Measurements from ENCODE around the gene CPHXL.

CPHXL gene

GRCh38 chr16:75726390-75726789 is at the start of gene CPHXL:
Gene CPHXL (minus strand): TSS chr16:75726490. CDS start chr16:75726442, 48 bp downstream.
- no peak for DNase-seq

- no peak for DNase-seq
Observed at GRCh38 chr16:75774197-75774596, 47.9 kb upstream of the CPHXL start.

- no peak for DNase-seq
Observed at GRCh38 chr16:75770051-75770450, 43.8 kb upstream of the CPHXL start.

GRCh38 chr16:75764154-75764768 is 38.0 kb upstream of the CPHXL start:
- DNase-seq: no peak

- no peak for DNase-seq
Observed at GRCh38 chr16:75763204-75763603, 36.9 kb upstream of the CPHXL start.

- DNase-seq: no peak
Observed at GRCh38 chr16:75762746-75763145, 36.5 kb upstream of the CPHXL start.

- no peak for DNase-seq
Observed at GRCh38 chr16:75761108-75761507, 34.8 kb upstream of the CPHXL start.

GRCh38 chr16:75760018-75760519 is 33.8 kb upstream of the CPHXL start:
- no peak for DNase-seq

- DNase-seq: no peak
Observed at GRCh38 chr16:75758215-75758614, 31.9 kb upstream of the CPHXL start.

GRCh38 chr16:75754141-75754540 is 27.9 kb upstream of the CPHXL start:
- no peak for DNase-seq

GRCh38 chr16:75750528-75750927 is 24.2 kb upstream of the CPHXL start:
- DNase-seq: no peak

- no peak for DNase-seq
Observed at GRCh38 chr16:75746359-75746758, 20.1 kb upstream of the CPHXL start.

- DNase-seq: no peak
Observed at GRCh38 chr16:75745823-75746222, 19.5 kb upstream of the CPHXL start.

GRCh38 chr16:75745242-75745641 is 19.0 kb upstream of the CPHXL start:
- no peak for DNase-seq

- DNase-seq: no peak
Observed at GRCh38 chr16:75742424-75743047, 16.2 kb upstream of the CPHXL start.

- no peak for DNase-seq
Observed at GRCh38 chr16:75733305-75734211, 7.3 kb upstream of the CPHXL start.

- DNase-seq: no peak
Observed at GRCh38 chr16:75732871-75733270, 6.6 kb upstream of the CPHXL start.

- no peak for DNase-seq
Observed at GRCh38 chr16:75727221-75727620, 931 bp upstream of the CPHXL start.

- DNase-seq: no peak
Observed at GRCh38 chr16:75718452-75718851, 7.8 kb downstream of the CPHXL start.

GRCh38 chr16:75714661-75715060 is 11.6 kb downstream of the CPHXL start:
- DNase-seq: no peak

GRCh38 chr16:75710344-75710743 is 15.9 kb downstream of the CPHXL start:
- DNase-seq: no peak

GRCh38 chr16:75703306-75703705 is 23.0 kb downstream of the CPHXL start:
- DNase-seq: no peak

- DNase-seq: no peak
Observed at GRCh38 chr16:75702242-75702641, 24.0 kb downstream of the CPHXL start.

GRCh38 chr16:75701361-75701760 is 24.9 kb downstream of the CPHXL start, which contains the start of gene DUXB:
Gene DUXB (minus strand): TSS chr16:75701461. CDS start chr16:75701418, 43 bp downstream.
- no peak for DNase-seq

Data from SIG-M5 (cell line).